Ishikawa (cell line): ENCODE results near the gene FKBP14.

Source experiments
- CEBPB ChIP-seq: IDR thresholded peaks from 2 replicates; pipeline ENCODE4 v1.6.1; 2012
- CREB1 ChIP-seq: IDR thresholded peaks from 2 replicates; pipeline ENCODE4 v1.6.1; 2012; ENCODE audit warnings: low read depth
- EGR1 ChIP-seq: IDR thresholded peaks from 2 replicates; pipeline ENCODE4 v1.6.1; 2012
- EP300 ChIP-seq: IDR thresholded peaks from 2 replicates; pipeline ENCODE4 v1.6.1; 2012; ENCODE audit warnings: borderline replicate concordance
- FOXM1 ChIP-seq: IDR thresholded peaks from 2 replicates; pipeline ENCODE4 v1.6.1; 2012; ENCODE audit warnings: low read depth, borderline replicate concordance
- MAX ChIP-seq: IDR thresholded peaks from 2 replicates; pipeline ENCODE4 v1.6.1; 2012
- NFIC ChIP-seq: IDR thresholded peaks from 2 replicates; pipeline ENCODE4 v1.6.1; 2012
- RAD21 ChIP-seq: IDR thresholded peaks from 2 replicates; pipeline ENCODE4 v1.6.1; 2012; ENCODE audit warnings: low read depth
- TAF1 ChIP-seq: IDR thresholded peaks from 2 replicates; pipeline ENCODE4 v1.6.1; 2012; ENCODE audit warnings: low read depth, mild to moderate bottlenecking
- TCF12 ChIP-seq: IDR thresholded peaks from 2 replicates; pipeline ENCODE4 v1.6.1; 2012; ENCODE audit warnings: low read depth
- TEAD4 ChIP-seq: IDR thresholded peaks from 2 replicates; pipeline ENCODE4 v1.6.1; 2012
- YY1 ChIP-seq: IDR thresholded peaks from 2 replicates; pipeline ENCODE4 v1.6.1; 2012; ENCODE audit warnings: low read depth
- ZBTB7A ChIP-seq: IDR thresholded peaks from 2 replicates; pipeline ENCODE4 v1.6.1; 2012; ENCODE audit warnings: low read depth
- TF ChIP-seq, protein P1 (sequence below): IDR thresholded peaks from 2 replicates; pipeline ENCODE4 v1.6.1; 2012; ENCODE audit warnings: low read depth, mild to moderate bottlenecking
- TF ChIP-seq, protein P2 (sequence below): IDR thresholded peaks from 2 replicates; pipeline ENCODE4 v1.6.1; 2012

The FKBP14 gene

GRCh38 chr7:30034501-30034900 is 8.0 kb upstream of the FKBP14 start:
- no peak for TF ChIP-seq FOXM1
- no peak for TF ChIP-seq TEAD4
- TF ChIP-seq NFIC, result no peak
- TF ChIP-seq, protein P1, sequence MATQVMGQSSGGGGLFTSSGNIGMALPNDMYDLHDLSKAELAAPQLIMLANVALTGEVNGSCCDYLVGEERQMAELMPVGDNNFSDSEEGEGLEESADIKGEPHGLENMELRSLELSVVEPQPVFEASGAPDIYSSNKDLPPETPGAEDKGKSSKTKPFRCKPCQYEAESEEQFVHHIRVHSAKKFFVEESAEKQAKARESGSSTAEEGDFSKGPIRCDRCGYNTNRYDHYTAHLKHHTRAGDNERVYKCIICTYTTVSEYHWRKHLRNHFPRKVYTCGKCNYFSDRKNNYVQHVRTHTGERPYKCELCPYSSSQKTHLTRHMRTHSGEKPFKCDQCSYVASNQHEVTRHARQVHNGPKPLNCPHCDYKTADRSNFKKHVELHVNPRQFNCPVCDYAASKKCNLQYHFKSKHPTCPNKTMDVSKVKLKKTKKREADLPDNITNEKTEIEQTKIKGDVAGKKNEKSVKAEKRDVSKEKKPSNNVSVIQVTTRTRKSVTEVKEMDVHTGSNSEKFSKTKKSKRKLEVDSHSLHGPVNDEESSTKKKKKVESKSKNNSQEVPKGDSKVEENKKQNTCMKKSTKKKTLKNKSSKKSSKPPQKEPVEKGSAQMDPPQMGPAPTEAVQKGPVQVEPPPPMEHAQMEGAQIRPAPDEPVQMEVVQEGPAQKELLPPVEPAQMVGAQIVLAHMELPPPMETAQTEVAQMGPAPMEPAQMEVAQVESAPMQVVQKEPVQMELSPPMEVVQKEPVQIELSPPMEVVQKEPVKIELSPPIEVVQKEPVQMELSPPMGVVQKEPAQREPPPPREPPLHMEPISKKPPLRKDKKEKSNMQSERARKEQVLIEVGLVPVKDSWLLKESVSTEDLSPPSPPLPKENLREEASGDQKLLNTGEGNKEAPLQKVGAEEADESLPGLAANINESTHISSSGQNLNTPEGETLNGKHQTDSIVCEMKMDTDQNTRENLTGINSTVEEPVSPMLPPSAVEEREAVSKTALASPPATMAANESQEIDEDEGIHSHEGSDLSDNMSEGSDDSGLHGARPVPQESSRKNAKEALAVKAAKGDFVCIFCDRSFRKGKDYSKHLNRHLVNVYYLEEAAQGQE, result no peak
- TF ChIP-seq, protein P2, sequence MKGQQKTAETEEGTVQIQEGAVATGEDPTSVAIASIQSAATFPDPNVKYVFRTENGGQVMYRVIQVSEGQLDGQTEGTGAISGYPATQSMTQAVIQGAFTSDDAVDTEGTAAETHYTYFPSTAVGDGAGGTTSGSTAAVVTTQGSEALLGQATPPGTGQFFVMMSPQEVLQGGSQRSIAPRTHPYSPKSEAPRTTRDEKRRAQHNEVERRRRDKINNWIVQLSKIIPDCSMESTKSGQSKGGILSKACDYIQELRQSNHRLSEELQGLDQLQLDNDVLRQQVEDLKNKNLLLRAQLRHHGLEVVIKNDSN, result no peak
- no peak for TF ChIP-seq MAX
- no peak for TF ChIP-seq YY1
- no peak for TF ChIP-seq EP300
- no peak for TF ChIP-seq TCF12
- TF ChIP-seq EGR1, result no peak
- no peak for TF ChIP-seq RAD21
- no peak for TF ChIP-seq TAF1
- TF ChIP-seq ZBTB7A, result no peak
- TF ChIP-seq CEBPB, result no peak
- TF ChIP-seq CREB1, result no peak

DNA sequence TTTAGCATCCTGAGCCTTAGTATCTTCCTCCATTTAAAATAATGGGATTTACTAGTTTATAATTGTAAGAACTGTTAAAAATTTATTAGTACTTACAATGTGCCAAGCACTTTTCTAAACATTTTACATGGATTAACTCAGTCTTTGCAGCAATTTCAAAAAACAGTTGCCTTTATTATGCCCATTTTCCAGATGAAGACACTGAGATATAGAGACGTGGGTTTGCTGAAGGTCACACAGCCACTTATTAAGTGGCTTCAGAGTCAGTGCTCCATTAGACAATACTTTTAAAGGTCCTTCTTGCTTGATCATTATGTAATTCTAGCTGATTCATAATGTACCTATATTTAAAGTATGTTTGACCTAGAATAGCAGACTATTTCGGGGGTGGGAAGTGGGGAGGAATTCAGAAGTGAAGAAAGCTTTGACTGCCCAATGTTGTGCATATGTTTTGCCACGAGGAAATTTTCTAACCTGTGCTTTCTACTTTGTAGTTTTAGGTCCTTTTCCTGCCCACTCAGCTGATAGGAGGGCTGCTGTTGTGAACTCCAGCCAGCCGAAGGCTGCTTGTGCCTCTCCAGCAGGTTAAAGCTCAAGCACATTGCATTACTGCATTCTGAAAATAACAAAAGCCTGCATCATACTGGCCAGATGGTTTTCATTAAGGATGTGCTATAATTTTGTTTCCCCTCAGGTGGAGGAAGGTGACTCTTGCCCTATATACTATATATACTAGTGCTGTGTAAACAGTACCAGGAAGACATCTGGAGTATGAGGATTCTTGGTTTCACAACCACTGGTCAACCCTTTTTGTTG is 6.0 kb upstream of the FKBP14 start:
- TF ChIP-seq RAD21 (no peak), TCF12 (no peak), CREB1 (no peak)
- TF ChIP-seq, protein P1, result no peak

DNA sequence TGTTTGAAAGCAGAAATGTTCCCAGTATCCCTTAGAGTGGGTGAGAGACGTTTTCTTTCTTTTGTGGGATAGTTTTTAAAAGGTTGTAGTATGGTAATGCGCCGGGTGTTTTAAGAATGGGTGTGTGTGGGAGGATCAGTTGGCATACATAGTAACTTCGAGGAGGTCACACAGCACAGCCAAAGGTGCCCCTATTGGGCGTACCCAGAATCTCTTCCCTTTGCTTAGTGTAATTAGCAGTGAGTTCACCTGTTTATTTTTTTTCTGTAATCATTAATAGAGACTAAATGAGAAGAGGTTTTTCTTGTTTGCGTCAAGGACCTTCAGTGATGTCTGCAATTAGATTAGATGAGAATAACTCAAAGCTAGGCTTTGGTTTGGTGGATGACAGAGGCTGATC is 3.2 kb upstream of the FKBP14 start:
- TF ChIP-seq, protein P1, result no peak
- no peak for TF ChIP-seq TAF1
- TF ChIP-seq YY1, result no peak
- TF ChIP-seq, protein P2, result no peak
- no peak for TF ChIP-seq MAX
- no peak for TF ChIP-seq EGR1
- TF ChIP-seq CREB1, result no peak
- TF ChIP-seq ZBTB7A, result no peak
- TF ChIP-seq FOXM1, result no peak
- no peak for TF ChIP-seq RAD21
- no peak for TF ChIP-seq NFIC
- TF ChIP-seq TCF12, result no peak
- no peak for TF ChIP-seq TEAD4
- TF ChIP-seq EP300, result no peak

DNA sequence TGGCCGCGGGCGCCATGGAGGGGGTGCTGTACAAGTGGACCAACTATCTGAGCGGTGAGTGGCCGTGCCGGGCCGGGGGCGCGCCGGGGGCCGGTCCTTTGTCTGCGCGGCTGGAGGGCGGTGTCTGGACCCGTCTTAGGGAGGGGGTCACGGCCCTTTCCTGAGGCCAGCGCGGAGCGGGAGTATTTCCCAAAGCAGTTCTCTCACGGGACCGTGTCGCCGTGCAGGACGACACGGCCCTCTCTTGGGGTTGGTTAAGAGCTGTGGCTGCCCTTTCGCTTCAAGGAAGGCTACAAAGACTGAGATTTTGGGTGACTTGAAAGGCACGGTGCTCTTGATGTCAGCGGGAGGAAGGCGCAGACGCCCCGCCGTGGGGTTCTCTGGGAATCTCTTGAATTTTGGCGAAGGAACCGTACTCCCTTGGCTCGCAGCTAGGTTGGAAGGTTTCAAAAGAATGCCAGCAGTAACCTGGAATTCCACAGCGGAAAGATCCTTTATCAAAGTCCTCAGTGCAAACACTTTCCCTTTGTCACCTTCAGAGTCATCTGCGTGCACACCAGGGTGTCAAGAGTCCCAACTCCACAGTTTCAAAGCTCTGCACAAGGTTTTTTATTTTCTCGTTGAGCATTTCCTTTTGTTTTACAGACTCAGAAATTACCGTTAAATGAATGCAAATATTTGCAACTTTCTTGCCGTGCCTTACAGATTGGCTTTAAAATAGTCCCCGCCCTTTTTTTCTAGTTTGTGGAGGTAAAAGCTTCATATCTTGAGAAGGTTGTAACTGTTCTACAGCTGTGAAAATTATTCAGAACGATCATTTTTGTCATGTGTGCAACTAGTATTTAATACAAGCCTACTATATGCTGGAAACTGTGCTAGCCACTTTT is 2.5 kb upstream of the FKBP14 start:
- no peak for TF ChIP-seq EP300
- TF ChIP-seq CEBPB, result 0 out of 2 replicates have a peak, but pooled peaks have one; percentile 3
- TF ChIP-seq TEAD4, result peak; percentile 47
- TF ChIP-seq FOXM1, result no peak
- TF ChIP-seq NFIC, result 0 out of 2 replicates have a peak, but pooled peaks have one; percentile 12
